Transverse colon (tissue), 4 donors: ENCODE data around the gene NOTUM.

ENCODE experiments used
- CTCF ChIP-seq, 5 experiments: fragments of 200-600 bp in 3 of 5; fragments of 450-650 bp in 2 of 5; sonication (generic) in 3 of 5; IDR thresholded peaks; 1 replicate in 2 of 5; 2 replicates in 3 of 5; pipeline ENCODE4 v1.5.1; 2016 to 2017; ENCODE audit warnings: antibody characterized with exemption in 5 of 5, inconsistent platforms in 3 of 5, mild to moderate bottlenecking in 2 of 5, moderate library complexity in 1 of 5
- POLR2AphosphoS5 ChIP-seq, 3 donors: sonication (generic); formaldehyde crosslinking; IDR thresholded peaks; one replicate each; pipeline ENCODE4 v1.6.1; 2016; ENCODE audit warnings: antibody characterized with exemption in 3 of 3

- peak in 2 of 3 donors; percentile 3 to 33 for TF ChIP-seq POLR2AphosphoS5 (IDR thresholded peaks at IDR 0.05)
- no peak for TF ChIP-seq CTCF (IDR thresholded peaks at IDR 0.05)
Measured at GRCh38 chr17:81991684-81992305, 30.8 kb upstream of the NOTUM start.
